Stomach (tissue), 4 donors: ENCODE results near the gene FCGR3A.

Experiments
- POLR2A ChIP-seq, 4 donors: fragments of 450-650 bp; IDR thresholded peaks; one replicate each; pipeline ENCODE4 v1.6.1; 2016; ENCODE audit warnings: antibody characterized with exemption in 4 of 4, control low read depth in 2 of 4, mild to moderate bottlenecking in 1 of 4, moderate library complexity in 1 of 4
- POLR2AphosphoS5 ChIP-seq, 3 donors: sonication (generic); formaldehyde crosslinking; IDR thresholded peaks; one replicate each; pipeline ENCODE4 v1.6.1; 2016; ENCODE audit warnings: antibody characterized with exemption in 3 of 3
- TF ChIP-seq, protein P1 (sequence below), 7 experiments: fragments of 450-650 bp in 4 of 7; fragments of 200-600 bp in 3 of 7; sonication (generic) in 3 of 7; IDR thresholded peaks; one replicate each; pipeline ENCODE4 v1.5.1; 2016 to 2019; ENCODE audit warnings: antibody characterized with exemption in 7 of 7, control low read depth in 2 of 7, mild to moderate bottlenecking in 1 of 7

DNA sequence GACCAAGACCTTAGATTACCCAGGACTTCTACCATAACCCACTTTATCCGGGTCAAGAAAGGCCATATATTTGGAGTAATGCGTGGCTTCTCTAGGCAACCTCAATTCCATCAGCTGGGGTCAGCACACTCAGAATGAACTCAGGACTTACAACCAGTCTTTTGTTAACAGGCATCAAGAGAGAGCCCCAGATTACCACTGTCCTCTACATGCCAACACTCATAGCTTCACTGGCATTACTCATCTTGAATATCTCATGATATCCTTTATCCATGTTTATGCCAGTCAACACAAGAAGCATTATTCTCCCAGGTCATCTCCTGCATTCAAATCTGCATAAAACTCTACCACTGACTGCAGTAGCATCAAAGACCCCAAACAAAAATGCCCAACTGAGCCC lies 51.0 kb downstream of the FCGR3A start:
- TF ChIP-seq, protein P1, sequence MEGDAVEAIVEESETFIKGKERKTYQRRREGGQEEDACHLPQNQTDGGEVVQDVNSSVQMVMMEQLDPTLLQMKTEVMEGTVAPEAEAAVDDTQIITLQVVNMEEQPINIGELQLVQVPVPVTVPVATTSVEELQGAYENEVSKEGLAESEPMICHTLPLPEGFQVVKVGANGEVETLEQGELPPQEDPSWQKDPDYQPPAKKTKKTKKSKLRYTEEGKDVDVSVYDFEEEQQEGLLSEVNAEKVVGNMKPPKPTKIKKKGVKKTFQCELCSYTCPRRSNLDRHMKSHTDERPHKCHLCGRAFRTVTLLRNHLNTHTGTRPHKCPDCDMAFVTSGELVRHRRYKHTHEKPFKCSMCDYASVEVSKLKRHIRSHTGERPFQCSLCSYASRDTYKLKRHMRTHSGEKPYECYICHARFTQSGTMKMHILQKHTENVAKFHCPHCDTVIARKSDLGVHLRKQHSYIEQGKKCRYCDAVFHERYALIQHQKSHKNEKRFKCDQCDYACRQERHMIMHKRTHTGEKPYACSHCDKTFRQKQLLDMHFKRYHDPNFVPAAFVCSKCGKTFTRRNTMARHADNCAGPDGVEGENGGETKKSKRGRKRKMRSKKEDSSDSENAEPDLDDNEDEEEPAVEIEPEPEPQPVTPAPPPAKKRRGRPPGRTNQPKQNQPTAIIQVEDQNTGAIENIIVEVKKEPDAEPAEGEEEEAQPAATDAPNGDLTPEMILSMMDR (IDR thresholded peaks at IDR 0.05): no peak
- no peak for TF ChIP-seq POLR2AphosphoS5 (IDR thresholded peaks at IDR 0.05)
- TF ChIP-seq POLR2A (IDR thresholded peaks at IDR 0.05): no peak
